GM18498 (cell line): Measurements from ENCODE around the gene KRT12.
"Not testable (repeated sequence)": the region's sequence is repeated elsewhere in the genome, so short reads cannot be mapped to it uniquely, and the experiment has no call there.

Experiments
- ATAC-seq: cut with Tn5 transposase; IDR thresholded peaks from one replicate; pipeline ENCODE4 v1.9.1; 2021; ENCODE audit warnings: mild to moderate bottlenecking, moderate library complexity; ENCODE audit not compliant: unreplicated experiment

The KRT12 gene

DNA sequence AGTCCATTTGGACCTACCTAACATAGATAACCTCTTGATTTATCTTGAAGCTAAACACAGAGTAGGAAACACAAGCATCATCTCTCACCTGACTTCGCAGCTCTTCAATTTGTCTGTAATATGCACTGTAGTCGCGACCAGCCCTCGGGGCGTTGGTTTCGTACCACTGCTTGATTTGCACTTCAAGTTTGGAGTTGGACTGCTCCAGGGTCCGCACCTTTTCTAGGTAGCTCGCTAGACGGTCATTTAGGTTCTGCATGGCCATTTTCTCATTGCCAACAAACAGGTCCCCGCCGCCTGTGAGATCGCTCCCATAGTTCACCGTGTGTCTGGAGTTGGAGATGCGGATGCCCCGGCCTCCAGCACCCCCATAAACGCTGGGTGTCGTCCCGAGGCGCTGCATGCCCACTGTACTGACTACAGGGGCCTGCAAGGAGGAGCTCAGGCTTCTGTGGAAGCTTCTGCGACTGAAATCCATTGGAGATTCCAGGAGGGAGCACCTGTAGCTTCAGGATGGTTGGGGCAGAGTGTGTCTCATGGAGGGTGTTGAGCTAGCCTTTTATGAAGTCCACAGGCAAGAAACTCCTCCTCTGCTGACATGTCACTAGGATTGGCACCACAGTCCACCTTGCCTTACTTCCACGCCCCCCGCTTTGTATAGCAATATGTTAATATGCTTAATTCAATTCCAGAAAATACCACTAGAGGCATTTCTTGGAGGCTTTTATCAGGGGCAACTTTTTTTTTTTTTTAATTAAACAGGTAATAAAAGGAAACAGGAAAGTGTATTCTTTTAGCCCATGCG is 17.9 kb upstream of the KRT12 start, which contains the start of gene KRT20:
KRT20 (minus strand) TSS at position 535 of the 805 bp plus-strand sequence; CDS start at position 478, 57 bp downstream.
- ATAC-seq = no peak

DNA sequence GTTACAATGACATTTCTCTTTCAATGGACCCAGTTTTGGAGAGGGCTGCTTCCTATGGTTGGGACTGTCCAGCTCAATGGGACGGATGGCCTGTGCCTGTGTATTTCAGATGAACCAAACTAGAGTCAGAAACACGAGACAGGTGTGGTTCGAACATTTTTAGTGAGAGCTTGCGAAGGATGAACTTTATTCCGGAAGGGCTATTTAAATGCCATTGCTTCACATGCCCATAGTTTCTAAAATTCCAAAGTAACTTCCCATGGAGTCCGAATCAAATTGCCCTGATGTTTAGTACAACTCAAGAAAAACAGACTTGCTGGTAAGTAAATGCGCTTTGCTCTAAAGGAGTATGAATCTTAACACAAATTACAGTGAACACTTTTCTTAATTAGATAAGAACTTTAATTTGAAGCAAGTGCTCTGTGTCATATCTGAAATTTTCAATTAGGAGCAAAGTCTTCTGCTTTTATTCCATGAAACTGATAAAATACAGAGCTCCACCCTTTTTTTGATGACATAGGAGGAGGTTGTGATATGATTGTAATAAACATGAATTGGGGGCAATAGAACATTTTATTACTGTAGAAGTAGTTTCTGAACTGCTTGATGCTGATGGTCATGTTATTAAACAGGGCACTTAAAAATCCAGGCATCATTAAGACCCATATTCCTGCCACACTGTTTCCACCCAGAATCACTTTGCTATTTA is 16.8 kb upstream of the KRT12 start:
- ATAC-seq = no peak

DNA sequence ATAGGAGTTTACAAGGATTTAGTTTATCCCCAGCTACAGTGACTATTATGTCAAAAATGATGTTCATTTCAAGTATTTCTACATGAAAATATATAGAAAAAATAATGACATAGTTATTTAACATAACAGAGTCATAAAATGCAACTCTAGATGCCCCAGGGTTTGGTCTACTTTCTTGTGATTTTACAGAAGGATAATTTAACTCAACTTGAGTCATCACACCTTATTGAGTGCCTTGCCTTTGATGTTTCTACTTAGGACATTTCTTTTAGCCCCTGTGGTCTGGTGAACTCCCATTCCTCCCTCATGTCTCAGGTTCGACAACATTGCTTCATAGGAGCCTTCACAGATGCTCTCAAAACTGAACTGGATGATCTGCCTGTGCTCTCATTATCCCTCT is 16.0 kb upstream of the KRT12 start:
- no peak for ATAC-seq

DNA sequence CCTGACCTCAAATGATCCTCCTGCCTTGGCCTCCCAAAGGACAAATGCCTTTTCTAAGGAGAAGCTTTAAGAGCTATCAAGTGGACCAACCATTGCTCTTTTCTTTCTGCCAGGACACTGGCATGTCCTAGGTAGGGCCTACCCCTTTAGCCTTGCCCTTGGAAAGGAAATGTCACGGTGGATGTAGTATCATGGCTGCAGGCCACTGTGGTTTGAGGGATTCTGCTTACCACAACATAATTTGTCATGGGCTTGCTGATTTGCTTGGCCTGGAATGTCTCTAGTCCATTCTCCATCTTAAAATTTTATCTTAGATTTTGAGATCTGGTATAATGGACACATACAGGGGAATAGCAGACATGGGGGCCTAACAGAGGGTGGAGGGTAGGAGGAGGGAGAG is 12.0 kb upstream of the KRT12 start:
- no peak for ATAC-seq

DNA sequence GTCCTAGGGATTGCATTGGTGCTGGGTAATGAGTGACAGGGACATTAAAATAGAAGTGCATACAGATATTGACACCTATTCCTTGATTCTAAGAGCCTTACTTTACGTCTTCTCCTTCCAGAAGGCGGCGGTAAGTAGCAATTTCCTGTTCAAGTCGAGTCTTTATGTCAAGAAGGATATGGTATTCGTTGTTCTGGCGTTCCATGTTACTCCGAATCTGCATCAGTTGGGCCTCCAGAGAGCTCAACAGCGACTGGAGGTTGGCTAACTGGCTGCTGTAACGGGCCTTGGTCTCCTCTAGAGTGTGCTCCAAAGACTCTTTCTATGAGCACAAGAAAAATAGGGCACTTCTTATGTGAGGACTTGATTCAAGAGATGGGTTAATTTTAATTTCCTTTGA is 11.0 kb upstream of the KRT12 start:
- no peak for ATAC-seq

DNA sequence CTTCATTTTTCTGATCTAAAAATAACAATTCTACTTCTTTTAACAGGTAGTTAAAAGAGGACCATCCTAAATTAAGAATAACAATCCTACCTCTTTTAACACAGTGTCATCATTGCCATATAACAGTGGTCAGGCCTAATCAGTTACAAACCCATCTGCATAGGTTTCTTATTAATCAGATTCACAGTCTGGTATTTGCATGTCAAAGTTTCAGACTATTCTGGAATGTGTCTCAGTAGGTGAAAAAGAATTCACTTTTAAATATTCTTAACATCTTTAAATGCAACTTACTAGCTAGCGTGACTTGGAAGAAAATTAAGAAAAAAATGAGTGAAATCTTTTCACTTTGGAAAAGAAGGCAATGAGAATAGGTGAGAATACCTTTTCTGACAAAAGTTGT is 6.8 kb upstream of the KRT12 start:
- no peak for ATAC-seq

DNA sequence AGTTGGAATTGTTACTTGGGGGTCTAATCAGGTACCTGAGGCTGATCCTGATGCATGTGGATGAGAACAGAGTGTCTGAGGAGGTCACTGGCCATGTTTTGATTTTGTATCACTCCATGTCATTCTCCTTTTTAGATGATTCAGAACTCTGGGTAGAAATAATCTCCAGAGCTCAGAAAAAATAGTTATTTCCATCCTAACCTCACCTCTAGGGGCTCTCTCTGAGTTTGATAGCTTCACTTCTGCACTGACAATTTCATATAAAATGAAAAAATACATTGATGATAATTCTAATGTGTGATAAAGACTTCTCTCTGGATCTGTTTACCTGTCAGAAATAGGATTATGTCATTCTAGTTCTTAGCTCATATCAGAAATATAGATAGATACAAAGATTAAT is 6.2 kb upstream of the KRT12 start:
- no peak for ATAC-seq

DNA sequence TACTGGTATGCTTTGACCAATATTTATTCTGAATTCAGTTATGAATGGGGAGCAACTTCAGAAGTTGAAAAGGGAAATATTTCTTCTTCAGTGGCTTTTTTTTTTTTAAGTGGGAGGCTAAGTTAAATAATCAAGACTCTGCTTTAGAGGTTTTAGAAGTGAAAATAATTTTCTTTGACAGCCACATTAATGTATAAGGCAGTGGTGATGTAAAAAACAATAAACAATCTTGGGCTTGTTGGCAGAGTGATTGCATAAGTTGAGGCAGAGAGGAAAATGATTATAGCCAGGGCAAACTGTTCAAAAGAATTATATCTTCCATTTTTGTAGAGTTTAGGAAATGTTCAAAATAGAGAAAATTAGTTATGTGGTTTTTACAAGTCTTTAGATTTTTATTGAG is 5.4 kb upstream of the KRT12 start:
- no peak for ATAC-seq

DNA sequence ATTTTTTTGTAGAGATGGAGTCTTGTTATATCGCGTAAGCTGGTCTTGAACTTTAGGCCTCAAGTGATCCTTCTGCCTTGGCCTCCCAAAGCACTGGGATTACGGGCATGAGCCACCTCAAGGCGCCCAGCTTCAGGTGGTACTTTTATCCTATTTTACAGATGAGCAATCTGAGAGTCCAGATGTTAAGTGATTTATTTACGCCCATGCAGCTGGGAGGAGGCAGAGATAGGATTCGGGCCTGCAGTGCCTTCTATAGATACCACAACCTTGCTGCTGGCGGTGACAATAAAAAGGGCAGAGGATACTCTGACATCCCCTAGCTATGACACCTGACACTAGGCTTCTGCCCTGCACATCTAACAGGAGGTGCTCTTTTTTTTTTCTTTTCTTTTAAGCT is 4.3 kb upstream of the KRT12 start:
- no peak for ATAC-seq

DNA sequence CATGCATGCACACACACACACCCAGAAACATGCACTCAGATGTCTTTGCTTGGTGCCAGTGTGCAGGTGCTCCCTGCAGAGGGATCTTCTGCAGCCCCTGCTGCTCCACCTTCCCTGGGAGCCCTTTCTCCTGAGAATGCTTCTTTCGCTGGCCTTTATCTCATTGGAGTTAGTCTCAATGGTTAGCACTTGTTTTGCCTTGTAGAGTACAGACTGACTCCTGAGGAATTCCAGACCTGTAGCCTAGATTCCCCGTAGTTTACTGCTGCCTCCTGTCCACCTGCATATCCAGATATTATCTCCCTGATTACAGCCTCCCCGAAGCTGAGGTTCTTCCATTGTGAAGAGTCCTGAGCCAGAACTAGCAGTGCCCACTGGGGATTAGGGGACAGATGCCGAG is 3.1 kb upstream of the KRT12 start:
- no peak for ATAC-seq

DNA sequence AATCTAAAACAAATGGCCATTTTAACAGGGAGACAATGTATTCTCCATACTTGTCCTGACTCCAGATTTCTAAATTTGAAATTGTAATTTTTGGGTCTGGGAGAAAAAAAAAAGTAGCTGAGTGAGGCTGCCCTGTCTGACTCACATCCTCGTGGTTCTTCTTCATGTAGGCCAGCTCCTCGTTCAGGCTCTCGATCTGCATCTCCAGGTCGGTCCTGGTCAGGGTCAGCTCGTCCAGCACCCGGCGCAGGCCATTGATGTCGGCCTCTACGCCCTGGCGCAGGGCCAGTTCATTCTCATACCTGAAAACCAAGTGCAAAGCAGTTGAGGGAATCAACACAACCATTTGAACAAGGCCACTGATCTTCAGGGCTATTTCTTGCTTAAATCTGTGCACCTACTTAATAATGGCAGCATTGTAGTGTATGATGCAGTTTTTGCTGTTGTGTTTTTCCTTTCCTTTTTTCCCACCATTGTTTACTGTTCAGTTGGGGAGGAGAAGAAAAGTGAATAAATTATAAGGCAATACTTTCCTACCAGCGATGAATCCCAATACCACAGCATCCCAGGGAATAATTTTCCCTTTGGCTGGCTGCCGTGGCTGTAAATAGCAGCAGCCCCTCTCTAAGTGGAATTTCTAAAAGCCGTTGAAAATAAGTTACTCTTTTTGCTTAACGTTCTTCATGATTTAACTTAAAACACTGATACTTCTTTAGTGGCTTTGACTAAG is 2.2 kb downstream of the KRT12 start:
- no peak for ATAC-seq

DNA sequence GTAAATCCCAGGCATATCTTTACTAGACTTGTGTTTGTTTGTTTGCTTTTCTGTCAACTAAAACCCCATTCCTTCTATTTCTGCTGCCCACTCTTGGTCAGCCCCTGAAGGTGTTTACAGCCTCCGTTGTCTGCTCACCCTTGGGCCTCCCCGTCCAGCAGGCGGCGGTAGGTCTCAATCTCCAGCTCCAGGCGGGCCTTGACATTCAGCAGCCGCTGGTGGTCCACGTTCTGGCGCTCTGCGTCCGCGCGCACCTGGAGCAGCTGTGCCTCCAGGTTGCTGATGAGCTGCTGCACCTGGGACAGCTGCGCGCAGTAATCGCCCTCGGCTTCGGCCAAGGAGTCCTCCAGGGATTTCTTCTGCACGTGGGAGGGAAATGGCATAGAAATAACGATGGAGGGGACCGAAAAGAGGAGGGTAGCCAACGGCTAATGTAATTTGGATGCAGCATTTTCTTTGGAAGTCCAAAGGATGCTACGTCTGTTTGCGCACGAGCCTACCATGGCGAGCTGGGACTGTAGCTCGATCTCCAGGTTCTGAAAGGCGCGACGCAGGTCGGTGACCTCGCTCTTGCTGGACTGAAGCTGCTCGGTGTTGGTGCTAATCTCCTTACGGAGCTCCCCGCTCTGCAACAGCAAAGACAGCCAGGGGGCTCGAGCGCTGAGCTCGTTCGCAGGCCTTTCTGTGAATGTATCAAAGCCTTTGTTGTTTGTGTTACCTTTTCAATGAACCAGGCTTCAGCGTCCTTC is 3.9 kb downstream of the KRT12 start:
- ATAC-seq = no peak

DNA sequence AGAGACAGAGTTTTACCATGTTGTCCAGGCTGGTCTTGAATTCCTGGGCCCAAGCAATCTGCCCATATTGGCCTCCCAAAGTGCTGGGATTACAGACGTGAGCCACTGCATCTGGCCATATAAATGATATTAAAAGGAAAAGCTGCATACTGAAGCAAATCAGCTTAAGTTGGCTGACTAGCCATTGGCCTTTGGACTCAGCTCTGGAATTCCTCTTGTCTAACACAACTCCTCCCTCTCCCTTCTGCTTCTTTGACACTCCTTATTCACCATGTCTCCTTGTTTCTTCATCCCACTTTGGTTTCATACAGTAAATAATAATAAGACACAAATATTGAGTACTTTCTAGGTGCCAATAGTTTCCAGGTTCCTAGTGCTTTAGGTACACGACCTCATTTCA is 7.5 kb downstream of the KRT12 start:
- ATAC-seq = no peak

DNA sequence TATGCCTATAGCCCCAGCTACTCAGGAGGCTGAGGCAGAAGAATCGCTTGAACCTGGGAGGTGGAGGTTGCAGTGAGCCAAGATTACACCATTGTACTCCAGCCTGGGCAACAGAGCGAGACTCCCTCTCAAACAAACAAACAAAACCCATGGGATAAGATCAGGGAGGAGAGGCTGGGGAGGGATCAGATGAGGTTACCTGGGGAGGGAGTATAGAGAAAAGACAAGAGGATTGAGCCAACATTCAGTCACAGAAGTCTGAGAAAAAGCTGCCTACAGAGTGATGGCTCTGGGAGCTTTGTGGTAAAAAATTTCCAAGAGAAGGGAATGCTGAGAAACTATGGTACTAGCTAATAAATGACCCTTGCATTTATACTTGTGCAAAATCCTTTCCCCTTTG is 8.4 kb downstream of the KRT12 start:
- ATAC-seq = not testable (repeated sequence)

DNA sequence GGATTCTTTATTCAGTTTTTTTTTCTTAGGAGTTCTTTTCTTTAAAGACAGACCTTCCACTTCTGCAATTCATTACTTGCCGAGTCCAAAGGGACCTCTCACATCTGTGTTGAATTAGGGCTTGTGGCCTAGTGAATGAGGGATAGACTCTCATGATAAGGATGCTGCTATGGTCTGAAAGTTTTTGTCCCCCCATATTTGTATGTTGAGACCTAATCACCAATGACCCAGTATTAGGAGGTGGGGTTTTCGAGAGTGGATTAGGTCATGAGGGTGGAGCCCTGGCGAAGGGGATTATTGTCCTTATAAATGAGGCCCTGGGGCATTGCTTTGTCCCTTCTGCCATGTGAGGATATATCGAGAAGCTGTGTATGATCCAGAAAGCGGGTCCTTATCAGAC is 9.5 kb downstream of the KRT12 start:
- ATAC-seq = no peak

DNA sequence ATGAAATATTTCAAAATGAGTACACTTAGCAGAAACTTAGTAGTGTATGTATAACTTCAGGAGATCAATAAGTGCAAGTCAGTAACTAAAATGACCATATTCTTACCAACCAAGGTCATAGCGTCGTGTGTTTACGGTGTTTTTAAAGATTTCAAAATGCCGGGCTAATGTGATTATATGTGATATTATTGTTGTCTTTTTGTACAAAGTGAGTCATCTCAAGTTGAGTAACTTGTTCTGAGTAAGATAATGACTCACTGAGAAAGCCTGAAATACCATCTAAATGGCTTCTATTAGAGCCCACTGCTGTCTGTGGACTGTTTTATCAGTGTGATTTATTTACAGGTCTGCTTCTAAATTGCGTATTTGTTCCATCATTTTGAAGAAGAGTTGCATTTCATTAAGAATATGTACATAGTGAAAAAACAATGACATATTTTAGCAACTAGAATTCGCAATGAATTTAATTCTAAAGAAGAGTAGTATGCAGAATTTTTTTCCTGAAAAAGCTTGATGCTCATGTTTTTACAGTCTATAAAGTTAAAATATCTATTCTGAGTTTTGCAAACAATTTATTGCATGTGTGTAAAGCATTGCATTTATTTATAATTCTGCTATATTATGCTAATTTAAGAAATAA is 12.7 kb downstream of the KRT12 start:
- ATAC-seq = no peak

DNA sequence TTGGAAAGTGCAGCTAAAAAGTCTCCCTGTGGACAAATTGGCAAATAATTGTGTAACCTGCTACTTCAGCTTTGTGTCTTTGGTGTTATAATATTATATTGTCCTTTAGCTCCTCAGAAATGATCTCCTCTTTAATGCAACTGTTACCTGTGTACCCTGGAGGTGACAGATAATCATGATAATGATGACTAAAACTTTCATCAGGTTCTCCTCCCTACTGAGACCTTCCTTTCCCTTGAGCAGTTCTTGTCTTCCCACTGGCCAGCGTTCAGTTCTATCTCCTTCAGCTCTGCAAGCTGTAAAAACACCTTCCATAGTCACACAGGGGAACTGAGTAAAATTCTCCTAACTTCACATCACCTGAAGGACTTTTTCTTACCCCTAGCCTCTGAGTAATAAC is 14.7 kb downstream of the KRT12 start:
- no peak for ATAC-seq

DNA sequence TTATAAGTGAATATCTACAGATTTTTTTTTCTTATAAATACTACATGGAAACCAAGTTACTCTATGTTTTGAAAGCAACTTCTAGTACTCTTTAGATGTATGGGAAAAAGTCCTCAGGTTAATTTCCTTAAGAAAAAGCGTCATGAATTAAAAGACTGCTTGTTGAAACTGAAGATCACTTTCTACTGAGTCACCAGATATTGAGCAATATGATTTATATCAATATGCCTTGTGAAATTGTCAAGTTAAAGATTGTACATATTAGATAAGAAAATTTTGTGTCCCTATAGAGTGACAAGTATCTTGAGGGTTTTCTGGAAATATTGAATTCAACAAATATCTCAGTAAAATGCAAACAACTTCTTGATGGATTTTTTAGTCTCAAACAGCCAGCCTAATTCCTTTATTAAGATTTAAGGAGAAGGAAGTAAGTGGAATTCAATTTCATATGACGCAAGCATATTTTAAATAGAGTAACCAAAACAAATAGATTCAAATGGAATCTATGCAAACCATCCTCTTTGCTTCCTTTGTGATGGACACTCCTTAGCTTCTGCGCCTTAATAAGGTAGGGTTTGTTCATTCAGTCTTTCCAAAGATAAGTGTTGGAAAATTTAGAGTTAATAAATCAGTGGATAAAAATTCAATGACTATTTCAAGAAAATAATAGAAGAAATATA is 16.6 kb downstream of the KRT12 start:
- ATAC-seq = no peak

DNA sequence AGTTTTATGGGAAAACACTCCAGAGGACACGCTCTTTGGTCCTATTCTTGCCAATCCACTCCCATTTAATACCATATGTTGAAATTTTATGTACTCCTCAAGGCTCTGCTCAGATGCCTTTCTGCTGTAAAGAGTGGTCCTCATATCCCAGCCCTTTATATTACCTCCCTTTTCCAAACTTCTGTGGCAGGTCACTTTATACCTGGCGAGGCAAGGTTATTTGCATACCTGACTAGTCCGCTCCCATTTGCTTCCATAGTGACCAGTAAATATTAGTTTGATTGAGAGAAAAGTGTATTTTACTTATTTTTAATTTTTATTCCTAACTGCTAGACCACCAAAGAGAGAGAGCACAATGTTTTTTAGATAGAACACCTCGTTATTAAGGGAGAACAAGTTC is 17.3 kb downstream of the KRT12 start:
- ATAC-seq = no peak

DNA sequence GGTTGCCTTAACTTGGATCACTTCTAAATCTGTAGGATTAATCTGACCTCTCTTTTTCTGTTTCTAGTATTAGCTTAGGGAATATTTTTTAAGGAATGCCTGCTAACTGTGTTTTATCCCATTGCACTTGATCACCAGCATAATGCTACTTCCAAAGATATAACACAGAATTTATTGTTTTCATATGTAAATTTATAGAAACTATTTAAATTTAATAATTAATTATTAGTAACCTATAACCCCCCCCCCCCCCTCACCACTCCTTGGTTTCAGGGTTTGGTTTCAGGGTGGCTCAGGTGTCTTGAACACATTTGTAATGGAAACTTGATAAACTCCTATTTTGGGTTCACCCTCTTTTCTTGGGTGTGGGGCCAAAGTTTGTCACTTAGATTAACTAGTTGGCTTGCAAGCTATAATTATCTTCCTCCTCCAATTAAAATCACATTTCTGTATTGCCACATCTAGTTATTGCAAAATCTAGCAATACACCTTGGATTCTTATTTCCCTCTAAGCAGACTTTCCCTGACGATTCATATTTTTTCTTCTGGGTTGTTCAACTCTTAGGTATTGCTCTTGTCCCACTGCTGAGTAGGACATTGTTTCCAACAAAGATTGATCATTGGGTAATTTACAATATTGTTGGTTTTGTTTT is 18.3 kb downstream of the KRT12 start:
- ATAC-seq = no peak
